K562 (cell line): ENCODE data around the gene KIF5A. TPM values are rescaled to one million over a fixed set of nuclear protein-coding genes. Genes with fewer than 3 reads are reported as not detected.
A peak's percentile ranks its signal among the peaks of the same experiment; 100 is the strongest.

Experiments
- ATAC-seq: fragments of 200-7000 bp; cut with Tn5 transposase; 3 replicates; pipeline ENCODE4 v1.9.1; 2020; ENCODE audit warnings: moderate library complexity
- BruUV-seq: library from RNA; stranded (reverse); fragments of 400-500 nt; replicated peaks from 2 replicates; lab custom pipeline; 2021; lab: Mats Ljungman, UMichigan
- CTCF ChIA-PET: fragments of 300-600 bp; formaldehyde crosslinking; extraction: SDS; loops from one replicate; lab custom pipeline; 2021; ENCODE audit warnings: low intra/inter-chr PET ratio; lab: Yijun Ruan, JAX
- POLR2A ChIA-PET: fragments of 300-600, 350-650 bp; sonication (Branson Sonifier 250); formaldehyde crosslinking; extraction: SDS; loops from one replicate; lab custom pipeline; 2021; ENCODE audit warnings: antibody characterized with exemption, inconsistent platforms; lab: Yijun Ruan, JAX
- DNase-seq, 4 experiments: peaks; one replicate each; pipeline versions ENCODE4 v3.0.0 to v3.0.0-alpha.2; 2011 to 2018; ENCODE audit warnings: low spot score in 3 of 4, mixed read lengths in 3 of 4; ENCODE audit errors: extremely low read depth in 1 of 4
- FAIRE-seq: peaks from 2 replicates; lab custom pipeline; 2011; peaks lifted over from hg19 to GRCh38; lab: Jason Lieb, UNC
- H2AFZ ChIP-seq: 2 replicates; pipeline ENCODE4 v1.6.0; 2011; ENCODE audit warnings: low read depth, low read length, control low read depth, inconsistent platforms
- H3K27ac ChIP-seq: fragments of 200-600 bp; 3 replicates; pipeline ENCODE4 v1.8.0; 2011; ENCODE audit warnings: low read depth, mild to moderate bottlenecking, control low read depth, inconsistent platforms, low read length, moderate library complexity, mixed read lengths; ENCODE audit errors: extremely low read depth
- H3K27me3 ChIP-seq, 2 experiments: fragments of 300-600 bp in 1 of 2; 2 replicates in 1 of 2; 3 replicates in 1 of 2; pipeline versions ENCODE4 v1.6.0 to v1.8.0; 2011; ENCODE audit warnings: inconsistent platforms in 2 of 2, low read length in 2 of 2, mild to moderate bottlenecking in 1 of 2, mixed read lengths in 1 of 2, moderate library complexity in 1 of 2; ENCODE audit not compliant: control insufficient read depth in 2 of 2, insufficient read depth in 2 of 2
- H3K36me3 ChIP-seq: fragments of 300-600 bp; 3 replicates; pipeline ENCODE4 v1.8.0; 2011; ENCODE audit warnings: mild to moderate bottlenecking, low read length, inconsistent platforms; ENCODE audit not compliant: control insufficient read depth, insufficient read depth
- H3K4me1 ChIP-seq, 2 experiments: fragments of 200-600 bp in 1 of 2; replicated peaks in 1 of 2; 2 replicates in 1 of 2; 3 replicates in 1 of 2; pipeline versions ENCODE4 v1.5.1 to v1.8.0; 2011; ENCODE audit warnings: inconsistent platforms in 2 of 2, low read length in 2 of 2, mild to moderate bottlenecking in 1 of 2, mixed read lengths in 1 of 2, moderate library complexity in 1 of 2; ENCODE audit not compliant: control insufficient read depth in 2 of 2, insufficient read depth in 2 of 2
- H3K4me2 ChIP-seq: 2 replicates; pipeline ENCODE4 v1.6.1; 2011; ENCODE audit warnings: low read length, control low read depth, inconsistent platforms, mixed read lengths; ENCODE audit not compliant: insufficient read depth
- H3K4me3 ChIP-seq: fragments of 200-600 bp; sonication (generic), shearing (Covaris generic); 2 replicates; pipeline ENCODE4 v1.5.1; 2016; ENCODE audit warnings: control low read depth, inconsistent platforms
- H3K79me2 ChIP-seq: fragments of 200-600 bp; 3 replicates; pipeline ENCODE4 v1.8.0; 2011; ENCODE audit warnings: low read length, inconsistent platforms; ENCODE audit not compliant: control insufficient read depth, insufficient read depth
- H3K9ac ChIP-seq, 2 experiments: 2 replicates each; pipeline versions ENCODE4 v1.6.0 to v1.6.1; 2011; ENCODE audit warnings: low read depth in 2 of 2, low read length in 2 of 2, control low read depth in 1 of 2, inconsistent platforms in 1 of 2, mild to moderate bottlenecking in 1 of 2, mixed read lengths in 1 of 2; ENCODE audit not compliant: insufficient read depth in 1 of 2
- H3K9me1 ChIP-seq: one replicate; pipeline ENCODE4 v1.6.0; 2011; ENCODE audit warnings: inconsistent platforms, mild to moderate bottlenecking, low read length, moderate library complexity; ENCODE audit not compliant: control insufficient read depth, insufficient read depth
- H3K9me3 ChIP-seq: replicated peaks from 2 replicates; pipeline ENCODE4 v1.5.1; 2011; ENCODE audit warnings: low read depth, low read length, inconsistent platforms; ENCODE audit not compliant: control insufficient read depth, insufficient read depth
- H4K20me1 ChIP-seq: replicated peaks from 2 replicates; pipeline ENCODE4 v1.6.1; 2011; ENCODE audit warnings: low read length, inconsistent platforms, mixed read lengths; ENCODE audit not compliant: control insufficient read depth, insufficient read depth
- CEBPB ChIP-seq: fragments of 450-650 bp; IDR thresholded peaks from 2 replicates; pipeline ENCODE4 v1.6.1; 2016; ENCODE audit warnings: missing genetic modification characterization, missing compliant biosample characterization
- CEBPG ChIP-seq, 3 experiments: fragments of 200-800 bp in 1 of 3; sonication (Bioruptor generic) in 1 of 3; sonication (generic) in 1 of 3; formaldehyde crosslinking in 1 of 3; IDR thresholded peaks in 2 of 3; conservative IDR thresholded peaks in 1 of 3; 2 replicates each; pipeline versions ENCODE4 v1.6.1 to v1.8.0; 2016 to 2022; ENCODE audit warnings: missing compliant biosample characterization in 2 of 3, missing genetic modification characterization in 2 of 3, mild to moderate bottlenecking in 1 of 3, missing genetic modification reagents in 1 of 3
- NBN ChIP-seq: fragments of 450-650 bp; IDR thresholded peaks from 2 replicates; pipeline ENCODE4 v1.6.1; 2016; ENCODE audit warnings: low read depth, mild to moderate bottlenecking
- NCOR1 ChIP-seq: fragments of 450-650 bp; IDR thresholded peaks from 2 replicates; pipeline ENCODE4 v1.6.1; 2016; ENCODE audit warnings: mild to moderate bottlenecking, moderate library complexity
- NFATC3 ChIP-seq: fragments of 450-650 bp; IDR thresholded peaks from 2 replicates; pipeline ENCODE4 v1.6.1; 2017; ENCODE audit warnings: mild to moderate bottlenecking
- PHB2 ChIP-seq: fragments of 450-650 bp; IDR thresholded peaks from 2 replicates; pipeline ENCODE4 v1.6.1; 2017; ENCODE audit warnings: low read depth
- POLR2B ChIP-seq: fragments of 450-650 bp; IDR thresholded peaks from 2 replicates; pipeline ENCODE4 v1.6.1; 2018; ENCODE audit warnings: low read depth; ENCODE audit not compliant: partially characterized antibody
- POLR2G ChIP-seq: fragments of 200-400 bp; formaldehyde crosslinking; IDR thresholded peaks from 2 replicates; pipeline ENCODE4 v1.6.1; 2017; ENCODE audit warnings: low read depth, mild to moderate bottlenecking, antibody characterized with exemption, low read length, moderate library complexity
- PREB ChIP-seq: sonication (generic); formaldehyde crosslinking; IDR thresholded peaks from 2 replicates; pipeline ENCODE4 v1.8.1; 2023; ENCODE audit warnings: mild to moderate bottlenecking, missing genetic modification reagents
- RBM22 ChIP-seq: fragments of 200-400 bp; formaldehyde crosslinking; IDR thresholded peaks from 2 replicates; pipeline ENCODE4 v1.6.1; 2018; ENCODE audit warnings: low read length, low read depth; ENCODE audit not compliant: poor library complexity, severe bottlenecking
- SAFB2 ChIP-seq: fragments of 200-400 bp; formaldehyde crosslinking; IDR thresholded peaks from 2 replicates; pipeline ENCODE4 v1.6.1; 2018; ENCODE audit warnings: borderline replicate concordance, low read length, low read depth, moderate library complexity; ENCODE audit not compliant: severe bottlenecking
- SMARCA4 ChIP-seq: fragments of 450-650 bp; IDR thresholded peaks from 2 replicates; pipeline ENCODE4 v1.6.1; 2016
- TGIF2 ChIP-seq: sonication (generic); formaldehyde crosslinking; IDR thresholded peaks from 2 replicates; pipeline ENCODE4 v1.8.1; 2022; ENCODE audit warnings: mild to moderate bottlenecking, missing genetic modification reagents, moderate library complexity
- ZC3H4 ChIP-seq: sonication (generic); formaldehyde crosslinking; IDR thresholded peaks from 2 replicates; pipeline ENCODE4 v1.9.0; 2021; ENCODE audit warnings: missing genetic modification reagents, borderline replicate concordance
- WGBS: fragments of 100-300 bp; shearing (Covaris generic); methylation state at CpG from one replicate; pipeline ENCODE4 v1.1.6; 2016; ENCODE audit warnings: low coverage, mixed read lengths; ENCODE audit not compliant: insufficient coverage; ENCODE audit errors: missing lambda C conversion rate; 5-methylcytosine and 5-hydroxymethylcytosine counted together
- in situ Hi-C: fragments of 300-500 bp; cut with MboI; formaldehyde crosslinking; loops from 4 replicates; pipeline ENCODE4 v1.15.0; 2018; ENCODE audit warnings: inconsistent platforms, mixed read lengths
- intact Hi-C: fragments of 100-400 bp; cut with micrococcal nuclease; formaldehyde crosslinking; loops from 2 replicates; pipeline ENCODE4 v1.14.2; 2022
- polyA plus RNA-seq, 8 experiments: library from polyadenylated mRNA; depleted of rRNA in 4 of 8; stranded (reverse) in 5 of 8; unstranded in 3 of 8; fragments of >200 nt; fragmentation: Nextera tagmentation in 2 of 8; fragmentation: Illumina TruSeq in 1 of 8; extraction: Ambion mirVana in 2 of 8; extraction: Trizol in 1 of 8; gene quantifications; 2 replicates each; pipeline versions ENCODE4 v1.2.1 to v1.2.3, GENCODE V29; 2011 to 2014; ENCODE audit warnings: inconsistent platforms in 1 of 8, missing spikeins in 1 of 8
- total RNA-seq, 7 experiments: library from RNA; depleted of rRNA in 6 of 7; stranded (reverse); fragments of >200 nt in 6 of 7; fragmentation: Illumina TruSeq in 2 of 7; extraction: Trizol in 2 of 7; gene quantifications; 2 replicates each; pipeline versions ENCODE4 v1.2.1 to v1.2.3, GENCODE V29; 2011 to 2021; ENCODE audit warnings: low replicate concordance in 1 of 7
- TF ChIP-seq, protein P1 (sequence below): sonication (generic); formaldehyde crosslinking; IDR thresholded peaks from 2 replicates; pipeline ENCODE4 v1.8.0; 2023; ENCODE audit warnings: mild to moderate bottlenecking, missing genetic modification reagents

The KIF5A gene
- total and polyA plus RNA-seq, 9 of the 15 experiments (the other 6 are each of a cell fraction or from before 2014, with no cell fraction given), result 3.4 to 17.7 (median 8.0) TPM

- peak; percentile 55; the same call in 1 of the 2 replicates for TF ChIP-seq ZC3H4 (CRISPR knock-in tag)
- TF ChIP-seq PHB2, result 0 out of 2 replicates have a peak, but pooled peaks have one; percentile 20
- TF ChIP-seq NBN, result 0 out of 2 replicates have a peak, but pooled peaks have one; percentile 25
- peak; percentile 55 for TF ChIP-seq POLR2B
- peak; percentile 17 for TF ChIP-seq RBM22
- TF ChIP-seq, all 486 proteins: peak for 14; not testable (repeated sequence) for 472
Measured at GRCh38 chr12:57517718-57518117, 32.1 kb upstream of the KIF5A start (continued).

- peaks cover 52% of the 10 kb centered on the region for H4K20me1 ChIP-seq
- CTCF ChIA-PET, result no interaction called here
- H3K9me1 ChIP-seq, result peaks cover 7% of the 10 kb centered on the region
- H3K79me2 ChIP-seq, result peaks cover 45% of the 10 kb centered on the region
- in situ Hi-C loops (no loop called here), intact Hi-C loops (no loop called here)
- BruUV-seq, result no TSS peak
- WGBS, result 44% methylated on average over 8 of the region's 8 CpGs
- H3K9me3 ChIP-seq, result no peaks in the 10 kb centered on the region
- POLR2A ChIA-PET, result interaction anchor here (0.6 to 10.1 kb wide), 25 partner anchors 9 to 793 kb away, joined by 3 to 184 read pairs (median 4); partner anchors contain the start of genes B4GALNT1, DCTN2, INHBE and MARS1
- DNase-seq (no peak), ATAC-seq (no peak), FAIRE-seq (no peak)
- peaks cover 65% of the 10 kb centered on the region for H3K36me3 ChIP-seq
- no peaks in the 10 kb centered on the region for H3K27me3 ChIP-seq
- H3K4me3 ChIP-seq, result peak overlapping the region; percentile 86
- H3K4me2 ChIP-seq, result peak overlapping the region; percentile 99
- no peak overlapping the region for H2AFZ ChIP-seq
- peaks cover 19 to 32% of the 10 kb centered on the region in 2 experiments for H3K4me1 ChIP-seq
- peak overlapping the region; percentile 71 to 100; a peak in 3 of 4 replicates for H3K9ac ChIP-seq
- peak overlapping the region; percentile 99 for H3K27ac ChIP-seq
- TF ChIP-seq TGIF2 (0 out of 2 replicates have a peak, but pooled peaks have one; percentile 10), SMARCA4 (0 out of 2 replicates have a peak, but pooled peaks have one; percentile 11), SAFB2 (no peak), CEBPG (CRISPR knock-in tag; IDR thresholded peaks at IDR 0.05) (peak; percentile 49; the same call in 1 of the 2 replicates), CEBPG (tag; conservative IDR thresholded peaks at IDR 0.05 in 1 of 2, IDR thresholded peaks at IDR 0.05 in 1 of 2) (peak; percentile 32 to 62; a peak in 1 of 4 replicates), PREB (no peak), CEBPB (peak; percentile 75), NFATC3 (no peak), NCOR1 (0 out of 2 replicates have a peak, but pooled peaks have one; percentile 33), POLR2G (peak; percentile 47)
- TF ChIP-seq, protein P1, sequence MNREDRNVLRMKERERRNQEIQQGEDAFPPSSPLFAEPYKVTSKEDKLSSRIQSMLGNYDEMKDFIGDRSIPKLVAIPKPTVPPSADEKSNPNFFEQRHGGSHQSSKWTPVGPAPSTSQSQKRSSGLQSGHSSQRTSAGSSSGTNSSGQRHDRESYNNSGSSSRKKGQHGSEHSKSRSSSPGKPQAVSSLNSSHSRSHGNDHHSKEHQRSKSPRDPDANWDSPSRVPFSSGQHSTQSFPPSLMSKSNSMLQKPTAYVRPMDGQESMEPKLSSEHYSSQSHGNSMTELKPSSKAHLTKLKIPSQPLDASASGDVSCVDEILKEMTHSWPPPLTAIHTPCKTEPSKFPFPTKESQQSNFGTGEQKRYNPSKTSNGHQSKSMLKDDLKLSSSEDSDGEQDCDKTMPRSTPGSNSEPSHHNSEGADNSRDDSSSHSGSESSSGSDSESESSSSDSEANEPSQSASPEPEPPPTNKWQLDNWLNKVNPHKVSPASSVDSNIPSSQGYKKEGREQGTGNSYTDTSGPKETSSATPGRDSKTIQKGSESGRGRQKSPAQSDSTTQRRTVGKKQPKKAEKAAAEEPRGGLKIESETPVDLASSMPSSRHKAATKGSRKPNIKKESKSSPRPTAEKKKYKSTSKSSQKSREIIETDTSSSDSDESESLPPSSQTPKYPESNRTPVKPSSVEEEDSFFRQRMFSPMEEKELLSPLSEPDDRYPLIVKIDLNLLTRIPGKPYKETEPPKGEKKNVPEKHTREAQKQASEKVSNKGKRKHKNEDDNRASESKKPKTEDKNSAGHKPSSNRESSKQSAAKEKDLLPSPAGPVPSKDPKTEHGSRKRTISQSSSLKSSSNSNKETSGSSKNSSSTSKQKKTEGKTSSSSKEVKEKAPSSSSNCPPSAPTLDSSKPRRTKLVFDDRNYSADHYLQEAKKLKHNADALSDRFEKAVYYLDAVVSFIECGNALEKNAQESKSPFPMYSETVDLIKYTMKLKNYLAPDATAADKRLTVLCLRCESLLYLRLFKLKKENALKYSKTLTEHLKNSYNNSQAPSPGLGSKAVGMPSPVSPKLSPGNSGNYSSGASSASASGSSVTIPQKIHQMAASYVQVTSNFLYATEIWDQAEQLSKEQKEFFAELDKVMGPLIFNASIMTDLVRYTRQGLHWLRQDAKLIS (CRISPR knock-in tag), result peak; percentile 17; the same call in 1 of the 2 replicates
Measured at GRCh38 chr12:57518176-57518919, 31.5 kb upstream of the KIF5A start.
